Motor neuron (in vitro differentiated cells): Measurements from ENCODE around the gene ENOX2. TPM values are rescaled to one million over a fixed set of nuclear protein-coding genes. Genes with fewer than 3 reads are reported as not detected.
A peak's percentile ranks its signal among the peaks of the same experiment; 100 is the strongest.

Experiments used
- ATAC-seq, 8 experiments: fragments of 200-7000 bp; cut with Tn5 transposase; replicated peaks in 6 of 8; 2 replicates each; pipeline ENCODE4 v1.8.0; 2021; ENCODE audit warnings: mild to moderate bottlenecking in 8 of 8, moderate library complexity in 8 of 8
- H3K27ac ChIP-seq, 2 donors: fragments of 250-450 bp; sonication (Bioruptor Pico); 2 replicates each; pipeline ENCODE4 v1.9.0; 2021; ENCODE audit warnings: antibody characterized with exemption in 2 of 2, mild to moderate bottlenecking in 2 of 2, moderate library complexity in 1 of 2
- H3K4me1 ChIP-seq, 2 donors: fragments of 250-450 bp; sonication (Bioruptor Pico); replicated peaks in 1 of 2; 2 replicates each; pipeline ENCODE4 v1.6.1; 2021; ENCODE audit warnings: antibody characterized with exemption in 2 of 2, mild to moderate bottlenecking in 2 of 2, moderate library complexity in 1 of 2
- H3K4me3 ChIP-seq, 5 donors: fragments of 250-450 bp; sonication (Bioruptor Pico); 2 replicates each; pipeline ENCODE4 v1.9.0; 2021; ENCODE audit warnings: antibody characterized with exemption in 5 of 5, mild to moderate bottlenecking in 5 of 5, moderate library complexity in 4 of 5
- WGBS, 10 experiments: fragments of 450-650 bp; shearing (Covaris generic); methylation state at CpG; one replicate each; pipeline ENCODE4 v1.0.0; 2022; 5-methylcytosine and 5-hydroxymethylcytosine counted together
- in situ Hi-C, 9 experiments: fragments of 400-800 bp; cut with MboI; loops; one replicate each; pipeline ENCODE4 v1.15.0; 2021; ENCODE audit warnings: low sequenced_read_pairs in 9 of 9, low pct_unique_long_range_greater_than_20kb in 2 of 9; ENCODE audit not compliant: unreplicated experiment in 9 of 9
- total RNA-seq, 8 experiments: library from RNA; unstranded; fragments of 300-600 nt; gene quantifications; 2 replicates each; pipeline versions ENCODE4 v1.2.3 to v1.2.4, GENCODE V29; 2022

Gene ENOX2
- total RNA-seq, 8 experiments from 2014 or later, result 7.9 to 34.8 (median 12.7) TPM

- peaks cover 7 to 11% of the 10 kb centered on the region in 2 donors for H3K4me1 ChIP-seq
- WGBS, 10 experiments, result 0 to 50% (median 18%) methylated on average over 1 of the region's 1 CpG; no CpG with 5 or more reads in 6 of the 10 experiments
- in situ Hi-C loops, result no loop called here
- H3K27ac ChIP-seq, result no peak overlapping the region
- H3K4me3 ChIP-seq, result no peak overlapping the region
- no peak for ATAC-seq
Observed at GRCh38 chrX:130877892-130878341, 25.1 kb downstream of the ENOX2 start.

GRCh38 chrX:130876226-130876625 is 26.8 kb downstream of the ENOX2 start:
- in situ Hi-C loops, result no loop called here
- no peak for ATAC-seq
- H3K4me3 ChIP-seq, result no peak overlapping the region
- peaks cover 7 to 11% of the 10 kb centered on the region in 2 donors for H3K4me1 ChIP-seq
- H3K27ac ChIP-seq, result no peak overlapping the region

GRCh38 chrX:130874751-130875150 is 28.3 kb downstream of the ENOX2 start:
- 45% methylated on average over 2 of the region's 2 CpGs; no CpG with 5 or more reads in 9 of the 10 experiments for WGBS, 10 experiments
- H3K4me3 ChIP-seq, result no peak overlapping the region
- H3K27ac ChIP-seq, result no peak overlapping the region
- in situ Hi-C loops, result no loop called here
- H3K4me1 ChIP-seq, result peaks cover 3 to 7% of the 10 kb centered on the region in 2 donors
- peak in 3 of 8 experiments; percentile 45 to 50 (median 48) for ATAC-seq

GRCh38 chrX:130869239-130869638 is 33.8 kb downstream of the ENOX2 start:
- WGBS, 10 experiments, result 26 to 100% (median 39%) methylated on average over 1 to 3 of the region's 3 CpGs; no CpG with 5 or more reads in 4 of the 10 experiments
- no peak for ATAC-seq
- in situ Hi-C loops, result no loop called here

GRCh38 chrX:130861462-130861861 is 41.5 kb downstream of the ENOX2 start:
- Histone ChIP-seq H3K4me3 (no peak overlapping the region), H3K27ac (no peak overlapping the region), H3K4me1 (no peaks in the 10 kb centered on the region)
- no peak for ATAC-seq
- 33 to 100% (median 57%) methylated on average over 1 of the region's 1 CpG; no CpG with 5 or more reads in 6 of the 10 experiments for WGBS, 10 experiments
- in situ Hi-C loops, result no loop called here

More at GRCh38 chrX:130869239-130869638, 33.8 kb downstream of the ENOX2 start:
- Histone ChIP-seq H3K4me1 (peaks cover 0 to 5% of the 10 kb centered on the region in 2 donors), H3K4me3 (no peak overlapping the region), H3K27ac (no peak overlapping the region)

- H3K4me3 ChIP-seq, result no peak overlapping the region
- no peaks in the 10 kb centered on the region for H3K4me1 ChIP-seq
- in situ Hi-C loops, result no loop called here
- 44 to 100% (median 100%) methylated on average over 1 of the region's 1 CpG; no CpG with 5 or more reads in 7 of the 10 experiments for WGBS, 10 experiments
- no peak overlapping the region for H3K27ac ChIP-seq
- no peak for ATAC-seq
Observed at GRCh38 chrX:130857207-130857606, 45.8 kb downstream of the ENOX2 start.

- WGBS, 10 experiments, result 0 to 100% (median 64%) methylated on average over 1 to 3 of the region's 3 CpGs; no CpG with 5 or more reads in 3 of the 10 experiments
- peak in 2 of 8 experiments; percentile 31 to 53 for ATAC-seq
- no peak overlapping the region for H3K27ac ChIP-seq
- H3K4me3 ChIP-seq, result no peak overlapping the region
- in situ Hi-C loops, result no loop called here
- H3K4me1 ChIP-seq, result no peaks in the 10 kb centered on the region
Observed at GRCh38 chrX:130851569-130851968, 51.4 kb downstream of the ENOX2 start.

- Histone ChIP-seq H3K27ac (no peak overlapping the region), H3K4me1 (no peaks in the 10 kb centered on the region), H3K4me3 (no peak overlapping the region)
- in situ Hi-C loops, result no loop called here
- no peak for ATAC-seq
- 40 to 100% (median 83%) methylated on average over 1 to 2 of the region's 2 CpGs; no CpG with 5 or more reads in 3 of the 10 experiments for WGBS, 10 experiments
Observed at GRCh38 chrX:130848763-130849162, 54.2 kb downstream of the ENOX2 start.

- no peak for ATAC-seq
- in situ Hi-C loops, result no loop called here
- peaks cover 0 to 8% of the 10 kb centered on the region in 2 donors for H3K4me1 ChIP-seq
- no peak overlapping the region for H3K27ac ChIP-seq
- no peak overlapping the region for H3K4me3 ChIP-seq
- 64 to 100% (median 89%) methylated on average over 1 to 2 of the region's 2 CpGs; no CpG with 5 or more reads in 5 of the 10 experiments for WGBS, 10 experiments
Observed at GRCh38 chrX:130846746-130847145, 56.3 kb downstream of the ENOX2 start.

GRCh38 chrX:130841776-130842175 is 61.2 kb downstream of the ENOX2 start:
- in situ Hi-C loops, result no loop called here
- Histone ChIP-seq H3K4me1 (peaks cover 3 to 15% of the 10 kb centered on the region in 2 donors), H3K4me3 (no peak overlapping the region), H3K27ac (no peak overlapping the region)
- 0 to 80% (median 21%) methylated on average over 1 to 3 of the region's 3 CpGs; no CpG with 5 or more reads in 7 of the 10 experiments for WGBS, 10 experiments
- peak in 3 of 8 experiments; percentile 33 to 42 (median 41) for ATAC-seq

- in situ Hi-C loops, result no loop called here
- H3K27ac ChIP-seq, result no peak overlapping the region
- WGBS, 10 experiments, result 44 to 100% (median 82%) methylated on average over 1 to 2 of the region's 2 CpGs; no CpG with 5 or more reads in 4 of the 10 experiments
Observed at GRCh38 chrX:130840345-130840744, 62.7 kb downstream of the ENOX2 start.

GRCh38 chrX:130836447-130836846 is 66.6 kb downstream of the ENOX2 start:
- in situ Hi-C loops, result no loop called here
- peaks cover 3 to 6% of the 10 kb centered on the region in 2 donors for H3K4me1 ChIP-seq
- WGBS, 10 experiments, result 50 to 80% (median 80%) methylated on average over 1 to 2 of the region's 2 CpGs; no CpG with 5 or more reads in 7 of the 10 experiments
- no peak overlapping the region for H3K27ac ChIP-seq
- ATAC-seq, result no peak
- no peak overlapping the region for H3K4me3 ChIP-seq

More at GRCh38 chrX:130840345-130840744, 62.7 kb downstream of the ENOX2 start:
- peaks cover 3 to 15% of the 10 kb centered on the region in 2 donors for H3K4me1 ChIP-seq
- ATAC-seq, result no peak
- no peak overlapping the region for H3K4me3 ChIP-seq

GRCh38 chrX:130834830-130835229 is 68.2 kb downstream of the ENOX2 start:
- no peak overlapping the region for H3K27ac ChIP-seq
- H3K4me3 ChIP-seq, result no peak overlapping the region
- WGBS, 10 experiments, result 40 to 100% (median 100%) methylated on average over 1 of the region's 1 CpG; no CpG with 5 or more reads in 7 of the 10 experiments
- no peak for ATAC-seq
- in situ Hi-C loops, result no loop called here
- H3K4me1 ChIP-seq, result peaks cover 0 to 2% of the 10 kb centered on the region in 2 donors

- ATAC-seq, result no peak
- 10 to 100% (median 50%) methylated on average over 1 of the region's 1 CpG; no CpG with 5 or more reads in 6 of the 10 experiments for WGBS, 10 experiments
- H3K27ac ChIP-seq, result no peak overlapping the region
- in situ Hi-C loops, result no loop called here
- H3K4me3 ChIP-seq, result no peak overlapping the region
- H3K4me1 ChIP-seq, result peaks cover 0 to 5% of the 10 kb centered on the region in 2 donors
Observed at GRCh38 chrX:130834149-130834548, 68.9 kb downstream of the ENOX2 start.
